Natural killer cell (primary cell): Measurements from ENCODE around the gene MAGEA11. TPM values are rescaled to one million over a fixed set of nuclear protein-coding genes. Genes with fewer than 3 reads are reported as not detected.

ENCODE experiments used
- ATAC-seq, 3 donors: fragments of 150-1000 bp in 2 of 3; fragments of 200-7000 bp in 1 of 3; cut with Tn5 transposase; 1 replicate in 1 of 3; 2 replicates in 2 of 3; pipeline ENCODE4 v1.10.0; 2021; ENCODE audit warnings: mild to moderate bottlenecking in 2 of 3, moderate library complexity in 2 of 3
- DNase-seq, 2 donors: peaks; one replicate each; pipeline versions ENCODE4 v3.0.0 to v3.0.0-alpha.2; 2013 to 2021; ENCODE audit warnings: mixed read lengths in 1 of 2
- H3K27ac ChIP-seq: one replicate; pipeline ENCODE4 v1.5.1; 2013; ENCODE audit warnings: mild to moderate bottlenecking, low read length
- H3K27me3 ChIP-seq: one replicate; pipeline ENCODE4 v1.6.1; 2013; ENCODE audit warnings: low read length; ENCODE audit not compliant: control insufficient read depth, insufficient read depth
- H3K36me3 ChIP-seq: one replicate; pipeline ENCODE4 v1.6.1; 2013; ENCODE audit warnings: low read length; ENCODE audit not compliant: control insufficient read depth, insufficient read depth
- H3K4me1 ChIP-seq: one replicate; pipeline ENCODE4 v1.6.1; 2013; ENCODE audit warnings: low read length; ENCODE audit not compliant: control insufficient read depth, insufficient read depth
- H3K4me3 ChIP-seq: one replicate; pipeline ENCODE4 v1.5.1; 2013; ENCODE audit warnings: low read length
- H3K9me3 ChIP-seq: one replicate; pipeline ENCODE4 v1.6.1; 2013; ENCODE audit warnings: low read length; ENCODE audit not compliant: control insufficient read depth, insufficient read depth
- H3K27ac Mint-ChIP-seq, 2 donors: one replicate each; pipeline ENCODE4 v1.8.0; 2022; ENCODE audit warnings: mild to moderate bottlenecking in 2 of 2, mixed read lengths in 2 of 2, moderate library complexity in 1 of 2
- H3K27me3 Mint-ChIP-seq, 2 donors: one replicate each; pipeline ENCODE4 v1.8.0; 2022; ENCODE audit warnings: low read depth in 2 of 2, mixed read lengths in 2 of 2
- H3K36me3 Mint-ChIP-seq: one replicate; pipeline ENCODE4 v1.8.0; 2022; ENCODE audit warnings: mixed read lengths
- H3K4me1 Mint-ChIP-seq, 2 donors: one replicate each; pipeline ENCODE4 v1.8.0; 2022; ENCODE audit warnings: mixed read lengths in 2 of 2
- H3K4me3 Mint-ChIP-seq: one replicate; pipeline ENCODE4 v1.8.0; 2022; ENCODE audit warnings: mild to moderate bottlenecking, moderate library complexity, mixed read lengths
- H3K9me3 Mint-ChIP-seq, 2 donors: one replicate each; pipeline ENCODE4 v1.8.0; 2022; ENCODE audit warnings: mixed read lengths in 2 of 2
- CTCF ChIP-seq: fragments of 200-600 bp; IDR thresholded peaks from one replicate; pipeline ENCODE4 v1.8.0; 2022; ENCODE audit warnings: antibody characterized with exemption
- WGBS: methylation state at CpG from one replicate; pipeline ENCODE4 v1.1.7; 2013; ENCODE audit warnings: missing lambda C conversion rate; ENCODE audit not compliant: insufficient coverage; 5-methylcytosine and 5-hydroxymethylcytosine counted together
- intact Hi-C: fragments of 100-400 bp; cut with micrococcal nuclease; formaldehyde crosslinking; loops from one replicate; pipeline ENCODE4 v1.14.2; 2022
- total RNA-seq, 4 donors: library from RNA; stranded (reverse); fragments of 120-200 nt in 1 of 4; gene quantifications; one replicate each; pipeline versions ENCODE4 v1.2.3 to v1.2.4, GENCODE V29; 2013 to 2022

The MAGEA11 gene
- total RNA-seq, 3 donors from 2014 or later (not counting 1 experiment from before 2014, with no cell fraction given) = not detected

- Histone ChIP-seq H3K36me3 (no peaks in the 10 kb centered on the region), H3K4me1 (no peaks in the 10 kb centered on the region), H3K9me3 (no peaks in the 10 kb centered on the region), H3K27me3 (no peaks in the 10 kb centered on the region), H3K4me3 (no peak overlapping the region), H3K27ac (no peak overlapping the region)
- Mint-ChIP-seq H3K4me1 (no peaks in the 10 kb centered on the region), H3K4me3 (no peak overlapping the region), H3K9me3 (no peaks in the 10 kb centered on the region), H3K36me3 (no peaks in the 10 kb centered on the region), H3K27ac (no peak overlapping the region), H3K27me3 (peaks cover 2 to 31% of the 10 kb centered on the region in 2 donors)
- WGBS = 40% methylated on average over 1 of the region's 2 CpGs
- intact Hi-C loops = no loop called here
- no peak for TF ChIP-seq CTCF
- no peak for DNase-seq
- no peak for ATAC-seq
Measured at GRCh38 chrX:149699761-149700160, 12.1 kb upstream of the MAGEA11 start.

GRCh38 chrX:149704664-149705063 lies 7.2 kb upstream of the MAGEA11 start:
- DNase-seq = no peak
- WGBS = 96% methylated on average over 5 of the region's 5 CpGs
- no peak overlapping the region for H3K4me3 ChIP-seq
- H3K9me3 Mint-ChIP-seq = no peaks in the 10 kb centered on the region
- H3K4me1 Mint-ChIP-seq = no peaks in the 10 kb centered on the region
- no peak for TF ChIP-seq CTCF
- no peak overlapping the region for H3K27ac Mint-ChIP-seq
- H3K27ac ChIP-seq = no peak overlapping the region
- no peaks in the 10 kb centered on the region for H3K36me3 Mint-ChIP-seq
- H3K9me3 ChIP-seq = no peaks in the 10 kb centered on the region
- H3K4me1 ChIP-seq = no peaks in the 10 kb centered on the region
- H3K27me3 ChIP-seq = no peaks in the 10 kb centered on the region
- H3K36me3 ChIP-seq = no peaks in the 10 kb centered on the region
- intact Hi-C loops = no loop called here
- no peak for ATAC-seq
- peaks cover 2 to 49% of the 10 kb centered on the region in 2 donors for H3K27me3 Mint-ChIP-seq
- no peak overlapping the region for H3K4me3 Mint-ChIP-seq

- Mint-ChIP-seq H3K4me1 (no peaks in the 10 kb centered on the region), H3K36me3 (no peaks in the 10 kb centered on the region), H3K27ac (no peak overlapping the region), H3K4me3 (no peak overlapping the region), H3K9me3 (no peaks in the 10 kb centered on the region), H3K27me3 (peaks cover 2 to 49% of the 10 kb centered on the region in 2 donors)
- no CpG with 5 or more reads among the region's 2 CpGs for WGBS
- H3K27ac ChIP-seq = no peak overlapping the region
- TF ChIP-seq CTCF = no peak
- DNase-seq (no peak), ATAC-seq (no peak)
- intact Hi-C loops = no loop called here
- H3K4me1 ChIP-seq = no peaks in the 10 kb centered on the region
- H3K9me3 ChIP-seq = no peaks in the 10 kb centered on the region
- no peaks in the 10 kb centered on the region for H3K27me3 ChIP-seq
- H3K4me3 ChIP-seq = no peak overlapping the region
- H3K36me3 ChIP-seq = no peaks in the 10 kb centered on the region
Measured at GRCh38 chrX:149707147-149707901, 4.5 kb upstream of the MAGEA11 start.

- no peaks in the 10 kb centered on the region for H3K4me1 Mint-ChIP-seq
- no peaks in the 10 kb centered on the region for H3K36me3 Mint-ChIP-seq
- WGBS = 98% methylated on average over 5 of the region's 5 CpGs
- intact Hi-C loops = no loop called here
- Histone ChIP-seq H3K36me3 (no peaks in the 10 kb centered on the region), H3K4me1 (no peaks in the 10 kb centered on the region), H3K27ac (no peak overlapping the region), H3K9me3 (no peaks in the 10 kb centered on the region), H3K4me3 (no peak overlapping the region), H3K27me3 (no peaks in the 10 kb centered on the region)
- peaks cover 0 to 8% of the 10 kb centered on the region in 2 donors for H3K27me3 Mint-ChIP-seq
- DNase-seq = no peak
- H3K4me3 Mint-ChIP-seq = no peak overlapping the region
- TF ChIP-seq CTCF = no peak
- H3K9me3 Mint-ChIP-seq = no peaks in the 10 kb centered on the region
- H3K27ac Mint-ChIP-seq = no peak overlapping the region
- ATAC-seq = no peak
Measured at GRCh38 chrX:149712831-149713230, 971 bp downstream of the MAGEA11 start.
